Omental fat pad (tissue), 4 donors: Measurements from ENCODE around the gene WFDC5. TPM values are rescaled to one million over a fixed set of nuclear protein-coding genes. Genes with fewer than 3 reads are reported as not detected.
A peak's percentile ranks its signal among the peaks of the same experiment; 100 is the strongest.
"Not testable (repeated sequence)": the region's sequence is repeated elsewhere in the genome, so short reads cannot be mapped to it uniquely, and the experiment has no call there.

Experiments used
- ATAC-seq: fragments of 150-250 bp; one replicate; pipeline ENCODE4 v1.9.1; 2016; ENCODE audit warnings: mild to moderate bottlenecking, moderate library complexity; ENCODE audit not compliant: low FRiP score
- DNase-seq: peaks from one replicate; pipeline ENCODE4 v3.0.0-alpha.2; 2019; ENCODE audit warnings: low spot score
- CTCF ChIP-seq, 3 donors: fragments of 450-650 bp; IDR thresholded peaks; one replicate each; pipeline ENCODE4 v1.5.1; 2016 to 2017; ENCODE audit warnings: antibody characterized with exemption in 3 of 3, mild to moderate bottlenecking in 3 of 3, moderate library complexity in 2 of 3
- total RNA-seq, 4 donors: library from RNA; depleted of rRNA; stranded (reverse); fragments of >200 nt; gene quantifications; one replicate each; pipeline ENCODE4 v1.1.0, GENCODE V29; 2016

The WFDC5 gene
- total RNA-seq, 4 donors from 2014 or later, result not detected

DNA sequence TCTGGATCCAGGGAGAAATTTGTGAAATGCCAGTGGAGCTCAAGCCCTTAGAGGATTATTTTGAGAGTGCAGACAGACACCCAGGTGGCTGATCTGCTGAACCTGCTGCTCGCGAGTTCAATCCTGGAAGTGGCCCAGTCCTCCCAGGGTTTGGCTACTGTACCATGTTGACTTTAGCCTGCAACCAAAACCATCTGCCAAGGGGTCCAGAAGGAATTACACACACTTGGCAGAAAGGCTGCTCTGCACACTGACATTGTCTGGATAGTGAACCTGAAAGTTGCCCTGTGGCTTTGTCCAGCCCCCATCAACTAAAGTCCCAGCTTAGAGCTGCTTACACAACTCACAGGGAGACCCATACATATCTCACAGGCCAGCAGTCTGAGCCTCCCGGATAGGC lies 38.2 kb upstream of the WFDC5 start:
- ATAC-seq (no peak), DNase-seq (no peak)
- no peak for TF ChIP-seq CTCF (IDR thresholded peaks at IDR 0.05)

DNA sequence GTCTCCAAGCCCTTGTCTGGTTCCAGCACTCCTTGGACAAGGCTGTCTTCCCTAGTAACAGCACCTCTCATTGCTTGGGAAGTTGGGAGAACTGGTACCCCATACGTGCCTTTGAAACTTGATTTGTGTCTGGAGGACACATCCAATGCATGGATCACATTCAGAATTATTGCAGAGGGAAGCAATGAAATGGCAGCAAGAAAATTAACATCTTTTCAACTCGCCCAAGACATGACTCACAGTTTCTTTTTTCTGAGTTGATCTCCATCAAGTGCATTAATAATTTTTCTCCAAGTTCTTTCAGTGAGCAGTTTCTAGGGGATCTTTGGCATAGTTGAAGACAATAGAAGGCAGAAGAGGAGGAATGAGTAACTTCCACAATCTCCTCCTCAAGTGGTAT lies 37.4 kb upstream of the WFDC5 start:
- DNase-seq (no peak), ATAC-seq (no peak)
- TF ChIP-seq CTCF (IDR thresholded peaks at IDR 0.05), result no peak

DNA sequence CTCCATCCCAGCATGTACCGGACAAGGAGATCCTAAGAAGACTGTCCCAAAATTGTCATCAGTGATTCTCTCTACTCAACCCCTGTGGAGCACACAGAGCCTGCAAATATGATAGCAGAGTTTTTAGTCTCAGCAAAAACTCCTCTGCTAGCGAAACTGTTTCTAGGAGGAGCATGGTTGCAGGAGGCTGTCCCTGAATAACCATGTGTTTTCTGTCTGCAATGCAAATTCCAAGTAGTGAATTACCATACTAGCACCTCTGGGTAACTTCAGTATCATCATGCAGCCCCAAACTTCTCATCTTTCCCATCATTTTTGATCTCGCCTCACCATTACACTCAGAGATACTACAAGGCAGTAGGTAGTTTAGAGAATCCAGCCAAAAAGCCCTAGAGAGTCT lies 34.1 kb upstream of the WFDC5 start:
- ATAC-seq (no peak), DNase-seq (no peak)
- no peak for TF ChIP-seq CTCF (IDR thresholded peaks at IDR 0.05)

DNA sequence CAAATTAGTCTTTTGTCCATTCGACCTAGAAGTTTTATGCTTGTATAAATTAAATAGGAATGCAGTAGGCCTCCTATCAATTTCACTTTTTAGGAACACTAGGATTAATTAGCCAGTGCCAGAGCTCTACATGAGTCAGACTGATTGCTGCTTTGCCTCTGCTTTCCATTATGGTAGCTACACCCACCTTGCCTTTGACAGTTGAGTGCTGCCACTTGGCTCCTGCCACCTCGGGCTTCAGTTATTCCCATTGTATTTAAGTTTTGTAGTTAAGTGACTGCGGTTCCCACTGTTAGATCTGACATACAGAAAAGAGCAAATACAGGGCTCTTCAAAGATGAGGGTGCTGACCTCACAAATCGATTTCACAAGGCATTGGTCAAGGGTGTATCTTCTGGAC lies 25.9 kb upstream of the WFDC5 start:
- DNase-seq (no peak), ATAC-seq (no peak)
- no peak for TF ChIP-seq CTCF (IDR thresholded peaks at IDR 0.05)

GRCh38 chr20:45139733-45140375 lies 24.9 kb upstream of the WFDC5 start:
- not testable (repeated sequence) for ATAC-seq, DNase-seq

DNA sequence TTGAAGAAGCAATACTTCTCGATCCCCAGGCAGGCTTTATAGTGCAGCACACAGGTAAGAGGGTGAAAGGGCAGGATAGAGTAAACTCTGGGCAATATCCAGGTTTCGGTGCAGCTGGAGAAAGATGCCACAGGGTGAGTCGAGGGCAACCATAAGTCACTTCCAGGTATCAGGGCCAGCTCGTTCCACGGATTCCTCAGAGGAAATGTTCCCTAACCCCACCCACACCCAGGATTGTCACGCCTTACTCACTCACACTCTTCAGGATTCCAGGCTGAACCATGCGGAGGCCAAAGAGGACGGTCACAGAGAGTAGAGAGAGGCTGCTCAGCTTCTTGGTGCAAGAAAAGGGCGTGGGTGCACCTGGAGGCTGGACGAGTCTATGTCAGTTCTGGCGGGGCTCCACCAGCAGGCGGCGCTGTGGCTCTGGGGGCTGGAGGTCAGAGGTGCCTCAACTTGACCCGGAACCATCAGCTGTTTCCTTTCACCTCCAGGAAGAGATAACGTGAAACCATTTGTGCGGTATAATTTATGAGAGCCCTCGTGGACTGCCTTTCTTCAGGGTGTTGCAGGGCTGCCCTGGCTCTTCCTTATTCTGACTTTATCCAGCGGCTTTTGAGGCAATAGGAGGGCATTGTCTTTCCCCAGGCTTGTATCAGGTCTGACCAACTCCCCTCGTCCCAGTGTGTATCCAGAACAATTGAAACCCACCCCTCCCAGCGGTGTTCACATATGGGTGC lies 23.8 kb upstream of the WFDC5 start:
- DNase-seq (peak; percentile 35), ATAC-seq (no peak)
- TF ChIP-seq CTCF (IDR thresholded peaks at IDR 0.05), result peak in 1 of 3 donors; percentile 16

DNA sequence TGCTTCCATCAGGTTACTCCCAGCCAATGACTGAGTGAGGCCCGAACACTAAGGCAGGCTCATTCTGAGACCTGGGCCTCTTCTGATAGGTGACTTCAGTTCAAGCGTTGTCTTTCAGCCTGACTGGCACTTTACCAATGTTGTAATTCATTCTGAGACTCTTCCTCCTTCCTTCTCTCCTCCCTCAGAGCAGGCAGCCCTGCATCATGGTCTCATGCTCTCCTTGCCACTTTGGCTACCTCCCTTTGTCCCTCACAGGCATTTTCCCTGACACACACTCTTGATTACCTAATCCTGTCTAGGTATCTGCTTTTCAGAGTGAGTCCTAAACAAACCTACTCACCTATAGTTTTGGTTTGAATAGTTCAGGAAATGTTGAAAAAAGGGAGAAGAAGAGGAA lies 21.9 kb upstream of the WFDC5 start:
- DNase-seq (no peak), ATAC-seq (no peak)
- no peak for TF ChIP-seq CTCF (IDR thresholded peaks at IDR 0.05)
